ENCODE measurements around the gene ZMYM2. TPM values are rescaled to one million over a fixed set of nuclear protein-coding genes. Genes with fewer than 3 reads are reported as not detected.

Gene ZMYM2
- total RNA-seq, 1 donor from 2014 or later: 68.8 TPM

GRCh38 chr13:20049558-20050473, 91.3 kb downstream of the ZMYM2 start:
- DNase-seq: peak; percentile 10

DNA sequence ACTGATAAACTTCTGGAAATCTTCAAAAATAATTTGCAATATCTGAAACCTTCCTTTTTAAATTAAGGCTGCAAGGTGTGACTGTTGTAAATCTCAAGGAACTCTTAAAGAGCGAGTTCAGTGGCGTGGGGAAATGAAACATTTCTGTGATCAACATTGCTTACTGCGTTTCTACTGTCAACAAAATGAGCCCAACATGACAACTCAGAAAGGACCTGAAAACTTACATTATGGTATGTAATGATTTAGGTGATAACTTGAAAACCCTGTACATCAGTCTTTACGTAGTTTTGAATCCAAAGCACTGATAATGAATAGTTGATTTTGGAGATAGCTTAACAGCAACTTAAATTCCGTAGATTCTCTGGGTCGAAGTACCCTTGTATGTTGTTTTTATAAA, 92.8 kb downstream of the ZMYM2 start:
- DNase-seq: no peak

- DNase-seq: no peak
Observed at GRCh38 chr13:20053016-20053415, 94.5 kb downstream of the ZMYM2 start.

- DNase-seq: no peak
Observed at GRCh38 chr13:20053891-20054290, 95.4 kb downstream of the ZMYM2 start.

DNA sequence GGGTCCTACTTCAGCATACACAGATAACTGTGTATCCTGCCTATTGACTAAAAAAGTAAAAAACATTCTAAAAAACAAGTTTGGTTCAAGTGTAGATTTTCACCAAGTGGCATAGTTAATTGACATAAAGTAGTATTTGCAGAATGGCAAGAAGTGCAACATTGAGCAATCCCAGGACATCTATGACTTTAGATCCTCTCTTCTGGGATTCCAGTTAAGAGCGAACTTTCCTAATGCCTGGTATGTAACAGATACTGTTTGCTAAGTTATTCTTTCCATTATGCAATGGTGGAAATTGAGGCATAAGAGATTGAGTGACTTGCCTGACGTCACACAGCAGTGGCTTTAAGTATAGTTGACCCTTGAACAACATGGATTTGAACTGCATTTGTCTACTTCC, 96.1 kb downstream of the ZMYM2 start:
- DNase-seq: no peak

- DNase-seq: no peak
Observed at GRCh38 chr13:20057214-20057613, 98.7 kb downstream of the ZMYM2 start.

DNA sequence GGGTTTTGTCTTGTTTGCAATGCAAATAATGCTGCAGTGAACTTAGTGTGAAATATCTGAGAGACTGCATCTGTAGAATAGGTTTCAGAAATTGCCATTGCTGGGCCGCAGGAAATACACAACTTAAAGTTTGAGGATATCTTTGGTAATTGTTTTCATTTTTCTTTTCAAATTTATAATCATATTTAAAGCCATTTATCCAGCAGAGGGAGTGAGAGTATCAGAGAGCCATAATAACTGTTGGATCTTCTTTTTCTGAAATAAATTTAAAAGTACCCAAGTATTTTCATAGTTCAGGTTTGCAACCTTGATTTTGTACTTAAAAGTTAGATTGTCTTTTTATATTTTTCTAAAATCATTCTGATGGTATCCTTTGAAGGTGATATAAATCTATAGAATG, 99.4 kb downstream of the ZMYM2 start:
- no peak for DNase-seq

DNA sequence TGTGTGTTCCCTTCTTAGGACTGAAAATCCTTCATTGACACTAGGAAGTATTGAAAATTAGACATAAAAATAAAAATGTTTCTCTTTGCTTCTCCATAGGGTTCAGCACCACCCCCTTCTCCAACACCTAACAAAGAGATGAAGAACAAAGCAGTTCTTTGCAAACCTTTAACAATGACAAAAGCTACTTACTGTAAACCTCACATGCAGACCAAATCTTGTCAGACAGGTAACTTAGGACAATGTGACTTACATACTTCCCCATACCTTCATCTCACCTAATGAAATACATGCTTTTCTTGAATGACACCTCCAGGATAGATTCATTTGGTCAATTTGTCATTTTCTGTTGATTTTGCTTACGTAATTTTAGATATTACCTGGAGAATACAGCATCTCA, 99.9 kb downstream of the ZMYM2 start:
- no peak for DNase-seq

GRCh38 chr13:20064128-20064527, 105.6 kb downstream of the ZMYM2 start:
- peak; percentile 67 for DNase-seq

GRCh38 chr13:20065516-20065915, 107.0 kb downstream of the ZMYM2 start:
- no peak for DNase-seq

DNA sequence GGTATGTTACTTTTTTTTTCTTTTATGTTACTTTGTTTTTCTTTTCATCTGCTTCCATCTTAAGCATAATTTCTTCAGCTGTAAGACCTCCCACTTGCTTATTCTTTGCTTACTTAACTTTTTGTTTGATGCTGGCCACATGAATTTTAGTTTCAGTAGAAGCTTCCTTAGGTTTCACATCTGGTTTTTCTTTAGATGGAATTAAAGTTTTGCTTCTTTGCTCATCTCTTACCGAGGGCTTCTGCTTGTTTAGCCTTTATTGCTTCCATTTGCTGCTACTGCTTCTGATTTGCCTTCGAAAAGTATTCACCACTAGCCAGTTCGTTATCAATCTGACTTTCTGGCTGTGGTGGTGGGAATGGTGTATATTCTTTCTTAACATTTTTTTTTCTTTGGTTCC, 111.4 kb downstream of the ZMYM2 start:
- no peak for DNase-seq

GRCh38 chr13:20073775-20074174, 115.2 kb downstream of the ZMYM2 start:
- no peak for DNase-seq

GRCh38 chr13:20074966-20075365, 116.4 kb downstream of the ZMYM2 start:
- DNase-seq: no peak

DNA sequence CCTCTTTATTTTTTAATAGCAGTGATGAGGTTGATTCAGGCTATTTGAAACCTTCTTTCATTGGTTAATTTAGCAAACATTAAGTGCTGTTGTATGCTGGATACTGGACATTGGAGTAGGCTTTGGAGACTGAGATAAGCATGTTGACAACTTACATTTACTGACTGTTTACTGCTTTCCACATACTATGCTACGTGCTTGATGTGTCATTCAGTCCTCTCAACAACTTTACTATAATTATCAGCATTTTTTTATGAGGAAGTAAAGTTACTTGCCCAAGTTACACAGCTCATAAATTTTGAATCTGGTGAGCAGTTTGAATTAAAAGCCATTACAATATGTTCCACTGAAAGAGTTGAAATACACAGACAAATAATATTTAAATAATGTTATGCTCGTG, 118.6 kb downstream of the ZMYM2 start:
- no peak for DNase-seq

GRCh38 chr13:20080377-20081164, 122.0 kb downstream of the ZMYM2 start:
- no peak for DNase-seq

DNA sequence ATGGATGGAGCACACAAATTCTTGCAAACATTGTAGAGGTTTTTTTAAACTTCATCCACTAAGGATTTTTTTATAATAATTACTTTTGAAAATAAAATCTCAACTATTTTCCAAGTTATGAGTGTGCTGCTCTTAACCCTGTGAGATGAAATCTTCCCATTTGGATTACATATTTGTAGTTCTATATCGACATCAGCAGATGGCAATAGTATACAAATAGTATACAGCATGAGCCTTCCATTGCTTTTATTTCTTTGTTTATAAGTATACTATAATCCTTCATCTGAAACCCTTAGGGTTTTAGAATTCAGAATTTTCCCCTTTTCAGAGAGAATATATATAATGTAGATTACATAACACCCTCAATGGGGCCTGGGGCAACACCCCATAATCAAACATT, 131.8 kb downstream of the ZMYM2 start:
- DNase-seq: no peak

DNA sequence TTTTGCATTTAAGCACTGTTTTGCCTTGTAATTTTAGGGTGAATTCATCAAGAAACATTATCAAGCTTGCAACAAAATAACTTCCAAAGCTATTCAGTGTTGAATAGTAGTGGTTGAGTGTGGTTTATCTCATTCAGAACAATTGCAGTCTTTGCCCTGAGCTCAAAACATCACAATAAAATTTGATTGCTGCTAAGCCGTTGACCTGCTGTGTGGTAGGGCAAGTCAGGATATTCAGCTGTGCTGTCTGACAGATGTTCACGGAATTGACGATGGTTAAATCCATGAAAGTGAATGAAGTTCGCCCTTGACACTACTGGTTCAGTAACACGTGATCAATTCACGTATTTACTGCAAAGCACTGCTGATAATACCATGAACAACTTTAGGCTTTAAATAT, 135.4 kb downstream of the ZMYM2 start:
- no peak for DNase-seq

DNA sequence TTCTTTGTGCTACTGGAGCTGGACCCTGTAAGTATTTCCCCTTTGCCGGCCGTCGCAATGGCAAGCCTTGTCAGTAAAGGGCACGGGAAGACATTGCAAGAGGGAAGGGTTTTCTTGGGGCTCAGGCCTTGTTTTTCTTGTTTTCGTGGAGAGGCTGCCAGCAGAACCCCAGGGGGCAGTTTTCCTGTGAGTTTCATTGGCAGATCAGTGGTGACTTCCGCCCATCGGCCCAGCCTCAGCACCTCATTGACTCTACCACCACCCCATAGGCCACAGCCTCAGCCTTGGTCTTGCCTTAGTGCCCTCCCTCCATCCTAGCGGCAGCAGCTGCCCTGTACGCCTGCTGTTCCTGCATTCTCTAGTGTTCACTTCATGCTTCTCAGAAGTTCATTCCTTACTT, 140.8 kb downstream of the ZMYM2 start:
- DNase-seq: no peak

DNA sequence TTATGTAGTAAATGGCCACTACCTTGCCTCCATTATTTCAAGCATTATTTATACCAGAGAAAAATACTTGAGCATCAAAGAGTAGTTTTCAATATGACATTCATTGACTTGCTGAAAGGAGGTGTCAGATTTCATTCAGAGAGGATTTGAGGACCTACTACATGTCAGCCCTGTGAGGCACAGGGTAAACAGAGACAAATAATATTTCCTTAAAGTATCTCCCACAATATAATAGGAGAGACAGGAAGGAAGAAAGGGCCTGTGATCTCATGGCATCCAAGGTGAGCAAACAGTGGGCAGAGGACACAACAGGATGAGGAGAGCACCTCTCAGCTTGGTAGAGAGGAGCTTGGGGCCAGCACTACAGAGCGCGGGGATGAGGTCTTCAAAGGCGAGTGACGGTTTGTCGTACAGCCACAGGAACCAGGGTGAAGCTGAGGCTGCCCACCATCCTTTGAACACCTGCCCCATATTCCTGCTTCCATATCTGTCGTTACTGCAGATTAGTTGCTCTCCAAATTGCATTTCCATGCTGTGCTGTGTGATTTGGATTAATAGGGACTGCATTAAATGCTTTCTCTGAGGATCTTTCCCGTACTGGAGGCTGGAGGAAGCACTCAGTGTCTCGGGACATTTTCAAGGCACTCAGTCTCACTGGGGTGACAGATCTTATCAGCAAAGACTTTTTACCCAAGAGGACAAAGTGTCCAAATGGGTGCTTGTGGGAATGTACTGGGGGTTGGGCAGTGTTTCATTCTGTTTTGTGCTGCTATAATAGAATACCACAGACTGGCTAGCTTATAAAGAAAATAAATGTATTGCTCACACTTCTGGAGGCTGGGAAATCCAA, 143.2 kb downstream of the ZMYM2 start:
- DNase-seq: no peak

GRCh38 chr13:20102525-20103180, 144.1 kb downstream of the ZMYM2 start:
- no peak for DNase-seq

- DNase-seq: no peak
Observed at GRCh38 chr13:20105161-20105689, 146.7 kb downstream of the ZMYM2 start.

GRCh38 chr13:20106742-20107141, 148.2 kb downstream of the ZMYM2 start:
- no peak for DNase-seq

Data from dermis blood vessel endothelial cell (primary cell).